ENCODE data around the gene CR1. TPM values are rescaled to one million over a fixed set of nuclear protein-coding genes. Genes with fewer than 3 reads are reported as not detected.
"Not testable (repeated sequence)": the region's sequence is repeated elsewhere in the genome, so short reads cannot be mapped to it uniquely, and the experiment has no call there.

CR1 gene
- total and polyA plus RNA-seq, 5 donors from 2014 or later = 0.02 to 0.94 (median 0.14) TPM

DNA sequence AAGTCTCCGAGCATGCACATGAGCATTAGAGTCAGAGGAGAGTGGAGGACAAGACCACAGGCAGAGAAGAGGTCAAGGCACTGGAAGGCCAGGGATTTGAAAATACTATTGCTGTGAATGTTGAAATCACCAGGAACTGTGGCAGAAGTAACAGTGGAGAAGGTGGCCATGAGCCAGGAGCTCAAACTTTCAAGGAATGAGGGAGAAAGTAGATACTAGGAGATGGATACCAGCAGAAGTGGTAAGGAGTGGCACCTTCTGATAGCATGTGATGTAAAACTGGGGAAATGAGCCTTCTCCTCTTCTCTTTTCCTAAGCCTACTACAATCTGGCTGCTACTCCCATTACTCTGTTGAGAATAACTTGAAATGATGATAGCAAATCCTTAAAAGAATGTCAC is 1.8 kb upstream of the CR1 start:
- Histone ChIP-seq H3K9me3 (ENCODE audit: control insufficient read depth in 2 of 2, low read length in 2 of 2) (no peaks in the 10 kb centered on the region), H3K27ac (ENCODE audit: insufficient read depth, low read length, poor library complexity, severe bottlenecking) (no peak overlapping the region), H3K4me1 (ENCODE audit: control insufficient read depth, insufficient read depth, low read length, poor library complexity, severe bottlenecking) (no peaks in the 10 kb centered on the region), H3K4me3 (ENCODE audit: low read depth, low read length) (no peak overlapping the region), H3K27me3 (ENCODE audit: control insufficient read depth, insufficient read depth, low read length) (peaks cover 24% of the 10 kb centered on the region), H3K36me3 (ENCODE audit: control insufficient read depth, insufficient read depth, low read length) (no peaks in the 10 kb centered on the region)
- no peak overlapping the region for H3K27ac Mint-ChIP-seq
- H3K4me1 Mint-ChIP-seq = peaks cover 0 to 6% (median under 1%) of the 10 kb centered on the region in 4 donors
- H3K27me3 Mint-ChIP-seq = peaks cover 17% of the 10 kb centered on the region
- H3K4me3 Mint-ChIP-seq = no peak overlapping the region
- ATAC-seq (ENCODE audit: low read depth in 2 of 2) = no peak
- H3K36me3 Mint-ChIP-seq = no peaks in the 10 kb centered on the region
- no peaks in the 10 kb centered on the region for H3K9me3 Mint-ChIP-seq
- no peak for DNase-seq

GRCh38 chr1:207495281-207495680 is 676 bp upstream of the CR1 start:
- H3K4me3 ChIP-seq (ENCODE audit: low read depth, low read length); H3K9me3 ChIP-seq (ENCODE audit: control insufficient read depth in 2 of 2, low read length in 2 of 2); H3K9me3 Mint-ChIP-seq; H3K27ac ChIP-seq (ENCODE audit: insufficient read depth, low read length, poor library complexity, severe bottlenecking); H3K4me1 Mint-ChIP-seq; H3K4me1 ChIP-seq (ENCODE audit: control insufficient read depth, insufficient read depth, low read length, poor library complexity, severe bottlenecking); H3K36me3 ChIP-seq (ENCODE audit: control insufficient read depth, insufficient read depth, low read length); ATAC-seq (ENCODE audit: low read depth in 2 of 2); H3K27ac Mint-ChIP-seq; DNase-seq; H3K4me3 Mint-ChIP-seq; H3K36me3 Mint-ChIP-seq: not testable (repeated sequence)
- H3K27me3 ChIP-seq (ENCODE audit: control insufficient read depth, insufficient read depth, low read length) = peaks cover 32% of the 10 kb centered on the region
- H3K27me3 Mint-ChIP-seq = peaks cover 17% of the 10 kb centered on the region

- no peak overlapping the region for H3K4me3 ChIP-seq (ENCODE audit: low read depth, low read length)
- H3K27ac ChIP-seq (ENCODE audit: insufficient read depth, low read length, poor library complexity, severe bottlenecking) = no peak overlapping the region
- Mint-ChIP-seq H3K9me3 (no peaks in the 10 kb centered on the region), H3K27ac (no peak overlapping the region), H3K4me3 (no peak overlapping the region), H3K4me1 (peaks cover 0 to 6% (median 2%) of the 10 kb centered on the region in 4 donors), H3K27me3 (peaks cover 21% of the 10 kb centered on the region), H3K36me3 (no peaks in the 10 kb centered on the region)
- no peaks in the 10 kb centered on the region for H3K9me3 ChIP-seq (ENCODE audit: control insufficient read depth in 2 of 2, low read length in 2 of 2)
- ATAC-seq (ENCODE audit: low read depth in 2 of 2) (no peak), DNase-seq (no peak)
- peaks cover 37% of the 10 kb centered on the region for H3K27me3 ChIP-seq (ENCODE audit: control insufficient read depth, insufficient read depth, low read length)
- no peaks in the 10 kb centered on the region for H3K36me3 ChIP-seq (ENCODE audit: control insufficient read depth, insufficient read depth, low read length)
- H3K4me1 ChIP-seq (ENCODE audit: control insufficient read depth, insufficient read depth, low read length, poor library complexity, severe bottlenecking) = no peaks in the 10 kb centered on the region
Measured at GRCh38 chr1:207497941-207498340, 2.0 kb downstream of the CR1 start.

DNA sequence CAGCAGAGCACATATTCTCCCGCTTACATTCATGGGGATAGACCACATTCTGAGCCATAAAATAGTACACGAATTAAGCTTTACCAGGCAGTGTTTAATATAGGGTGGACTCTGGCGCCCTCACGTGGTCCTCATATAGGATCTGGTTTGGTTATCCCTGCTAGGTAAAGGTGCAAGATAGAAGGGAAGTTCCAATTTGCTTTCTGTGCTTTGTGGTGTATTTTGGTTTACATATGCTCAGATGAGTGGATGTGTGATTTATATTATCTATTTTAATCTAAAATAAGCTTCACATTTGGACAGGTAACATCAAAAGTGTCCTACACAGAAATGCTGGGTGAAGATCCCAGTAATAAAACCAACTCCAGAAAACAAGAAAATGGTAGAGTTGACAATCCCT is 3.6 kb downstream of the CR1 start:
- peaks cover 27% of the 10 kb centered on the region for H3K27me3 Mint-ChIP-seq
- peak; percentile 60 to 71 for ATAC-seq (ENCODE audit: low read depth in 2 of 2)
- no peak overlapping the region for H3K27ac ChIP-seq (ENCODE audit: insufficient read depth, low read length, poor library complexity, severe bottlenecking)
- H3K9me3 Mint-ChIP-seq = no peaks in the 10 kb centered on the region
- no peak overlapping the region for H3K4me3 ChIP-seq (ENCODE audit: low read depth, low read length)
- H3K4me1 Mint-ChIP-seq = peaks cover 0 to 6% (median 2%) of the 10 kb centered on the region in 4 donors
- H3K9me3 ChIP-seq (ENCODE audit: control insufficient read depth in 2 of 2, low read length in 2 of 2) = no peaks in the 10 kb centered on the region
- H3K4me3 Mint-ChIP-seq = no peak overlapping the region
- peak; percentile 34 to 80 (median 54) for DNase-seq
- H3K27me3 ChIP-seq (ENCODE audit: control insufficient read depth, insufficient read depth, low read length) = peaks cover 34% of the 10 kb centered on the region
- no peaks in the 10 kb centered on the region for H3K36me3 Mint-ChIP-seq
- no peaks in the 10 kb centered on the region for H3K4me1 ChIP-seq (ENCODE audit: control insufficient read depth, insufficient read depth, low read length, poor library complexity, severe bottlenecking)
- no peak overlapping the region for H3K27ac Mint-ChIP-seq
- no peaks in the 10 kb centered on the region for H3K36me3 ChIP-seq (ENCODE audit: control insufficient read depth, insufficient read depth, low read length)

GRCh38 chr1:207500306-207500705 is 4.3 kb downstream of the CR1 start:
- DNase-seq (no peak), ATAC-seq (ENCODE audit: low read depth in 2 of 2) (no peak)
- no peak overlapping the region for H3K4me3 Mint-ChIP-seq
- Histone ChIP-seq H3K4me3 (ENCODE audit: low read depth, low read length) (no peak overlapping the region), H3K27ac (ENCODE audit: insufficient read depth, low read length, poor library complexity, severe bottlenecking) (no peak overlapping the region), H3K9me3 (ENCODE audit: control insufficient read depth in 2 of 2, low read length in 2 of 2) (no peaks in the 10 kb centered on the region), H3K27me3 (ENCODE audit: control insufficient read depth, insufficient read depth, low read length) (peaks cover 33% of the 10 kb centered on the region), H3K36me3 (ENCODE audit: control insufficient read depth, insufficient read depth, low read length) (no peaks in the 10 kb centered on the region), H3K4me1 (ENCODE audit: control insufficient read depth, insufficient read depth, low read length, poor library complexity, severe bottlenecking) (no peaks in the 10 kb centered on the region)
- H3K9me3 Mint-ChIP-seq = no peaks in the 10 kb centered on the region
- peaks cover 0 to 6% (median 2%) of the 10 kb centered on the region in 4 donors for H3K4me1 Mint-ChIP-seq
- no peak overlapping the region for H3K27ac Mint-ChIP-seq
- H3K27me3 Mint-ChIP-seq = peaks cover 27% of the 10 kb centered on the region
- H3K36me3 Mint-ChIP-seq = no peaks in the 10 kb centered on the region

DNA sequence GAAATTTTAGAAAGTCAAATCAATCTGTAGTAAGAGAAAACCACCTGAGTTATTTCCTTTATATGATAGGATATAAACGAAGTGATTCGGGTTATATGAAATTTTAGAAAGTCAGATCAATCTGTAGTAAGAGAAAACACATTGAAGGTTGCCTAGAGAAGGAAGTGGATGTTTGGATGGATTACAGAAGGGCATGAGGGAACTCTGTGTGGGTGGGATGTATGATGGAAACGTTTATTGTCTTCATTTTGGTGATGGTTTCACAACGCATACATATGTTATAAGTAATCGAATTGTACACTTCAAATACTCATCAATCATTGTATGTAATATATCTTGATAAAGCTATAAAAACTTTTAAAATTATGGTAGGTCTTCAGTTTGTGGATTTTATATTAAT is 5.1 kb downstream of the CR1 start:
- no peak overlapping the region for H3K4me3 Mint-ChIP-seq
- Histone ChIP-seq H3K27ac (ENCODE audit: insufficient read depth, low read length, poor library complexity, severe bottlenecking) (no peak overlapping the region), H3K4me1 (ENCODE audit: control insufficient read depth, insufficient read depth, low read length, poor library complexity, severe bottlenecking) (no peaks in the 10 kb centered on the region), H3K36me3 (ENCODE audit: control insufficient read depth, insufficient read depth, low read length) (no peaks in the 10 kb centered on the region), H3K4me3 (ENCODE audit: low read depth, low read length) (no peak overlapping the region), H3K9me3 (ENCODE audit: control insufficient read depth in 2 of 2, low read length in 2 of 2) (no peaks in the 10 kb centered on the region), H3K27me3 (ENCODE audit: control insufficient read depth, insufficient read depth, low read length) (peaks cover 29% of the 10 kb centered on the region)
- H3K27ac Mint-ChIP-seq = no peak overlapping the region
- ATAC-seq (ENCODE audit: low read depth in 2 of 2) (no peak), DNase-seq (no peak)
- no peaks in the 10 kb centered on the region for H3K36me3 Mint-ChIP-seq
- no peaks in the 10 kb centered on the region for H3K9me3 Mint-ChIP-seq
- H3K27me3 Mint-ChIP-seq = peaks cover 22% of the 10 kb centered on the region
- peaks cover 0 to 4% (median 2%) of the 10 kb centered on the region in 4 donors for H3K4me1 Mint-ChIP-seq

- no peak overlapping the region for H3K27ac ChIP-seq (ENCODE audit: insufficient read depth, low read length, poor library complexity, severe bottlenecking)
- Mint-ChIP-seq H3K27me3 (peaks cover 15% of the 10 kb centered on the region), H3K9me3 (no peaks in the 10 kb centered on the region)
Measured at GRCh38 chr1:207502726-207503125, 6.8 kb downstream of the CR1 start.

DNA sequence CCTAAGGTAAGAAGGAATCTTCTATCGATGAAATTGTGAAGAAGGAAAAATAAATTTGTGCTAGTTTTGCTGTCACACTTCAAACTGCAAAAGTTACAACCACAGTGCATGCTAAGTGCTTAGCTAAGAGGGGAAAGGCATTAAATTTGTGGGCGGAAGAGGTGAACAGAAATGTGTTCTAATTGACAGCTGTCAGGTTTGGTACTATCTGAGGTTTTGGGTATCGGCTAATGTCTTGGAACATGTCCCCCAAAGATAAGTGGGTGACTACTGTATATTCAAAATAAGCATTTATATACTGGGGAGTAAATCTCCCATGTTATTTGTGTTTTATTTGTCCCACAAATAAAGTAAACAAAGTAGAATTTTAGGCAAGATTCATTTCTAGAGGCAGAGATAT is 8.0 kb downstream of the CR1 start:
- Histone ChIP-seq H3K27ac (ENCODE audit: insufficient read depth, low read length, poor library complexity, severe bottlenecking) (no peak overlapping the region), H3K9me3 (ENCODE audit: control insufficient read depth in 2 of 2, low read length in 2 of 2) (no peaks in the 10 kb centered on the region), H3K36me3 (ENCODE audit: control insufficient read depth, insufficient read depth, low read length) (no peaks in the 10 kb centered on the region), H3K4me1 (ENCODE audit: control insufficient read depth, insufficient read depth, low read length, poor library complexity, severe bottlenecking) (no peaks in the 10 kb centered on the region), H3K27me3 (ENCODE audit: control insufficient read depth, insufficient read depth, low read length) (peaks cover 21% of the 10 kb centered on the region), H3K4me3 (ENCODE audit: low read depth, low read length) (no peak overlapping the region)
- Mint-ChIP-seq H3K27ac (no peak overlapping the region), H3K9me3 (no peaks in the 10 kb centered on the region), H3K36me3 (no peaks in the 10 kb centered on the region), H3K4me1 (peaks cover 0 to 3% (median 0%) of the 10 kb centered on the region in 4 donors), H3K27me3 (peaks cover 23% of the 10 kb centered on the region), H3K4me3 (no peak overlapping the region)
- ATAC-seq (ENCODE audit: low read depth in 2 of 2) = no peak
- no peak for DNase-seq

More at GRCh38 chr1:207502726-207503125, 6.8 kb downstream of the CR1 start:
- H3K27ac Mint-ChIP-seq = no peak overlapping the region
- H3K36me3 Mint-ChIP-seq = no peaks in the 10 kb centered on the region
- no peak for DNase-seq
- peaks cover 26% of the 10 kb centered on the region for H3K27me3 ChIP-seq (ENCODE audit: control insufficient read depth, insufficient read depth, low read length)
- no peaks in the 10 kb centered on the region for H3K9me3 ChIP-seq (ENCODE audit: control insufficient read depth in 2 of 2, low read length in 2 of 2)
- H3K4me1 Mint-ChIP-seq = peaks cover 0 to 3% (median 0%) of the 10 kb centered on the region in 4 donors
- no peaks in the 10 kb centered on the region for H3K4me1 ChIP-seq (ENCODE audit: control insufficient read depth, insufficient read depth, low read length, poor library complexity, severe bottlenecking)
- no peak overlapping the region for H3K4me3 ChIP-seq (ENCODE audit: low read depth, low read length)
- no peak overlapping the region for H3K4me3 Mint-ChIP-seq
- no peaks in the 10 kb centered on the region for H3K36me3 ChIP-seq (ENCODE audit: control insufficient read depth, insufficient read depth, low read length)
- ATAC-seq (ENCODE audit: low read depth in 2 of 2) = no peak

Measured in CD4-positive, CD25-positive, alpha-beta regulatory T cell (primary cell).